OCI-LY3 (cell line): ENCODE measurements around the gene DIP2C.
"Not testable (repeated sequence)": the region's sequence is repeated elsewhere in the genome, so short reads cannot be mapped to it uniquely, and the experiment has no call there.

Experiments used
- H2AFZ ChIP-seq: fragments of 200-600, 300-600 bp; shearing (Covaris generic); 2 replicates; pipeline ENCODE4 v1.6.0; 2014; ENCODE audit warnings: antibody characterized with exemption, low read depth, low read length
- H3K27ac ChIP-seq: fragments of 200-600, 300-600 bp; sonication (generic); 2 replicates; pipeline ENCODE4 v1.5.1; 2014; ENCODE audit warnings: mild to moderate bottlenecking, low read length, moderate library complexity, mixed read lengths
- H3K27me3 ChIP-seq: fragments of 200-600, 300-600 bp; sonication (generic); 2 replicates; pipeline ENCODE4 v1.6.1; 2014; ENCODE audit warnings: low read depth, low read length, mixed read lengths
- H3K36me3 ChIP-seq: fragments of 200-600, 300-600 bp; sonication (generic); replicated peaks from 2 replicates; pipeline ENCODE3; 2014; ENCODE audit warnings: low read depth, low read length, mixed read lengths
- H3K4me1 ChIP-seq: fragments of 300-600, 200-600 bp; sonication (generic); 2 replicates; pipeline ENCODE4 v1.6.1; 2014; ENCODE audit warnings: low read length, mixed read lengths
- H3K4me2 ChIP-seq: fragments of 200-600, 300-600 bp; sonication (generic); 2 replicates; pipeline ENCODE4 v1.6.1; 2014; ENCODE audit warnings: low read length, mixed read lengths
- H3K4me3 ChIP-seq: fragments of 300-600, 200-600 bp; sonication (generic); 2 replicates; pipeline ENCODE4 v1.5.1; 2014; ENCODE audit warnings: antibody characterized with exemption, mild to moderate bottlenecking, low read length, moderate library complexity
- H3K79me2 ChIP-seq: fragments of 300-600, 200-600 bp; shearing (Covaris generic); 2 replicates; pipeline ENCODE4 v1.6.1; 2014; ENCODE audit warnings: mild to moderate bottlenecking, low read length, mixed read lengths
- H3K9ac ChIP-seq: fragments of 300-600, 200-600 bp; shearing (Covaris generic); 2 replicates; pipeline ENCODE4 v1.6.0; 2014; ENCODE audit warnings: mild to moderate bottlenecking, low read length, moderate library complexity
- H3K9me3 ChIP-seq: fragments of 200-600, 300-600 bp; shearing (Covaris generic); 2 replicates; pipeline ENCODE4 v1.6.1; 2014; ENCODE audit warnings: low read length, mixed read lengths; ENCODE audit not compliant: insufficient read depth
- H4K20me1 ChIP-seq: fragments of 200-600, 300-600 bp; sonication (generic); 2 replicates; pipeline ENCODE4 v1.6.1; 2016; ENCODE audit warnings: low read length, mixed read lengths; ENCODE audit not compliant: insufficient read depth
- EZH2phosphoT487 ChIP-seq: fragments of 200-600 bp; shearing (Covaris generic); IDR thresholded peaks from 2 replicates; pipeline ENCODE4 v1.6.1; 2018; ENCODE audit warnings: antibody characterized with exemption, mixed run types, low read depth
- TF ChIP-seq, protein P1 (sequence below): fragments of 200-600, 300-600 bp; sonication (generic); IDR thresholded peaks from 2 replicates; pipeline ENCODE4 v1.5.1; 2014; ENCODE audit warnings: antibody characterized with exemption, low read length, low read depth

The DIP2C gene

GRCh38 chr10:655184-655583 lies 34.3 kb downstream of the DIP2C start:
- Histone ChIP-seq H3K36me3 (no peaks in the 10 kb centered on the region), H4K20me1 (no peaks in the 10 kb centered on the region), H3K4me2 (no peak overlapping the region), H3K27ac (no peak overlapping the region), H3K79me2 (no peaks in the 10 kb centered on the region), H3K4me3 (no peak overlapping the region), H3K27me3 (no peaks in the 10 kb centered on the region), H3K4me1 (no peaks in the 10 kb centered on the region), H3K9ac (no peak overlapping the region), H2AFZ (no peak overlapping the region), H3K9me3 (no peaks in the 10 kb centered on the region)
- TF ChIP-seq EZH2phosphoT487: no peak
- TF ChIP-seq, protein P1, sequence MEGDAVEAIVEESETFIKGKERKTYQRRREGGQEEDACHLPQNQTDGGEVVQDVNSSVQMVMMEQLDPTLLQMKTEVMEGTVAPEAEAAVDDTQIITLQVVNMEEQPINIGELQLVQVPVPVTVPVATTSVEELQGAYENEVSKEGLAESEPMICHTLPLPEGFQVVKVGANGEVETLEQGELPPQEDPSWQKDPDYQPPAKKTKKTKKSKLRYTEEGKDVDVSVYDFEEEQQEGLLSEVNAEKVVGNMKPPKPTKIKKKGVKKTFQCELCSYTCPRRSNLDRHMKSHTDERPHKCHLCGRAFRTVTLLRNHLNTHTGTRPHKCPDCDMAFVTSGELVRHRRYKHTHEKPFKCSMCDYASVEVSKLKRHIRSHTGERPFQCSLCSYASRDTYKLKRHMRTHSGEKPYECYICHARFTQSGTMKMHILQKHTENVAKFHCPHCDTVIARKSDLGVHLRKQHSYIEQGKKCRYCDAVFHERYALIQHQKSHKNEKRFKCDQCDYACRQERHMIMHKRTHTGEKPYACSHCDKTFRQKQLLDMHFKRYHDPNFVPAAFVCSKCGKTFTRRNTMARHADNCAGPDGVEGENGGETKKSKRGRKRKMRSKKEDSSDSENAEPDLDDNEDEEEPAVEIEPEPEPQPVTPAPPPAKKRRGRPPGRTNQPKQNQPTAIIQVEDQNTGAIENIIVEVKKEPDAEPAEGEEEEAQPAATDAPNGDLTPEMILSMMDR: no peak

DNA sequence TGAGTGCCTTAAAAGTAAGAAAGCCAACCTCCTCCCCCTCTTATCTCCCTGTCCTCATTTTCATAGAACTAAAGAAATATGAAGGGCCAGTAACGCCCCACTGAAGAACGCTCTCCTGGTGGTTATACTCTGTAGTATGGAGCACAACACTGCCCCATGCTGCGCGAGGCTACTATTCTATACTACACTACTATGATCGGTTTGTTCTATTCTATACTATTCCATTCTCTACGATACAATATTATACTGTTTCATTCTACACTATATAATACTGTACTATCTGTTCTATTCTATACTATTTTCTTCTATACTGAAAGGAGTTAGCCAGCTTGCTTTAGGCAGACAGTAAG lies 34.8 kb downstream of the DIP2C start:
- H3K79me2 ChIP-seq: no peaks in the 10 kb centered on the region
- H3K4me2 ChIP-seq: no peak overlapping the region

DNA sequence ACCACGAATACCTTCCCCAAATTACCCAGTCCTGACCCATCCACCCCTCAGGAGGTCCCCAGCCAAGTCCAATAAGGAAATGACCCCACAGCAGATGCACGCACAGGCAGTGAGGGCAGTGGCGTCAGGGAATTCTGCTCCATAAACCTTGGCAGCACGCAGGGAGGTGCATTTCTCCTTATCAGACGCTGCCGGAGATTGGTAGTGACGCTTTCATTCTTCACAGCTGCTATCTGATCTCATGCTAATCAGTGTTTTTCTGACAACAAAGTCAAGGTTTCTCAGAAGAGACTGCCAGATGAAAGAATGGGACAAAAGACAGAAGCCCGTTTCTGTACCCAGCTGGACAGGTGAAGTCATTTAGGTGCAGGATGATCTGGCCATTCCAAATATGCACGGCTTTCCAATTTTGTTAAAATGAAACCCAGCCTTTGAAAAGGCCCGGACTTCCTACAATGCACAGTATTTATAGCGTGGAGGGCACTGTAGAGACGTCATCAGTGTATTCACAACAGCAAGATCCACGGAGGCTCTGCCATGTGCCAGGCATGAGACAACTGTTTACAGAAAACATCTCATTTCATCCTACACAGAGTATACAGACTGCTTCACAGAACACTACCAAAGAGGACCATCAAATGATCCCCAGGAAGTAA lies 35.3 kb downstream of the DIP2C start:
- Histone ChIP-seq H3K4me1 (no peaks in the 10 kb centered on the region), H3K79me2 (no peaks in the 10 kb centered on the region), H3K27me3 (no peaks in the 10 kb centered on the region), H3K27ac (no peak overlapping the region), H3K9ac (no peak overlapping the region), H4K20me1 (no peaks in the 10 kb centered on the region), H3K36me3 (no peaks in the 10 kb centered on the region), H3K4me2 (no peak overlapping the region), H3K9me3 (no peaks in the 10 kb centered on the region), H2AFZ (no peak overlapping the region), H3K4me3 (no peak overlapping the region)
- TF ChIP-seq EZH2phosphoT487: no peak
- TF ChIP-seq, protein P1: no peak

More for the DNA sequence above, 34.8 kb downstream of the DIP2C start:
- no peaks in the 10 kb centered on the region for H4K20me1 ChIP-seq
- TF ChIP-seq EZH2phosphoT487: no peak
- TF ChIP-seq, protein P1: no peak
- no peaks in the 10 kb centered on the region for H3K4me1 ChIP-seq
- no peak overlapping the region for H2AFZ ChIP-seq
- no peaks in the 10 kb centered on the region for H3K9me3 ChIP-seq
- no peak overlapping the region for H3K4me3 ChIP-seq
- H3K27ac ChIP-seq: no peak overlapping the region
- H3K36me3 ChIP-seq: no peaks in the 10 kb centered on the region
- no peak overlapping the region for H3K9ac ChIP-seq
- no peaks in the 10 kb centered on the region for H3K27me3 ChIP-seq

DNA sequence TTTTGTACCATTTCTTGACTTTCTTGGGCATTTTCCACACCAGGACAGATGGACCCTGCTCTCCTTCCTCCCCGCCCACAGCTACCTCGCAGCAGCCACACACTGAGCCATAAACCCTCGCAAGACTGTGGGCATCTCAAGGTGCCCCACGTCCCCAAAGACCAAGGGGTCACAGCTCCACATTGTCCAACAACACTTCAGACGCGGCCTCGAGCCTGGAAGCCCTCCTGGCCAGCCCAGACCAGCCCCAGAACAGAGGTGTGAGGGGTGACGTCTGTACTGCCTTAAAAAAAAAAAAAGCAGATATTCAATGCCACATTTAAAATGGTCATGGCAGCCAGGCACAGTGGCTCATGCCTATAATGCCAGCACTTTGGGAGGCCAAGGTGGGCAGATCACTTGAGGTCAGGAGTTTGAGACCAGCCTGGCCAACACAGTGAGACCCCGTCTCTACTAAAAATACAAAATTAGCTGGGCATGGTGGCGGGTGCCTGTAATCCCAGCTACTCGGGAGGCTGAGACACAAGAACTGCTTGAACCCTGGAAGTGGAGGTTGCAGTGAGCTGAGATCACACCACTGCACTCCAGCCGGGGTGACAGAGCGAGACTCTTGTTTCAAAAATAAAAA lies 36.5 kb downstream of the DIP2C start:
- not testable (repeated sequence) for H4K20me1 ChIP-seq, H3K4me1 ChIP-seq, H3K4me3 ChIP-seq, H3K9ac ChIP-seq, H3K27ac ChIP-seq, H3K9me3 ChIP-seq, H3K27me3 ChIP-seq, H3K79me2 ChIP-seq, H3K36me3 ChIP-seq, H3K4me2 ChIP-seq, H2AFZ ChIP-seq
